Liver (tissue), 9 donors: ENCODE data around the gene SKIL. TPM values are rescaled to one million over a fixed set of nuclear protein-coding genes. Genes with fewer than 3 reads are reported as not detected.

Source experiments
- DNase-seq: peaks from one replicate; pipeline ENCODE4 v3.0.0-alpha.2; 2017; ENCODE audit warnings: low spot score
- H3K27ac ChIP-seq, 2 donors: one replicate each; pipeline ENCODE4 v1.7.0; 2013; ENCODE audit warnings: inconsistent platforms in 2 of 2, low read length in 2 of 2, control low read depth in 1 of 2, low read depth in 1 of 2, mild to moderate bottlenecking in 1 of 2
- H3K27me3 ChIP-seq, 4 donors: one replicate each; pipeline versions ENCODE4 v1.6.1 to v1.7.0; 2013; ENCODE audit warnings: low read length in 3 of 4, inconsistent platforms in 1 of 4, mild to moderate bottlenecking in 1 of 4, moderate library complexity in 1 of 4; ENCODE audit not compliant: control insufficient read depth in 4 of 4, insufficient read depth in 4 of 4
- H3K36me3 ChIP-seq, 4 donors: one replicate each; pipeline versions ENCODE4 v1.6.1 to v1.7.0; 2013; ENCODE audit warnings: low read length in 3 of 4, mild to moderate bottlenecking in 3 of 4, low read depth in 1 of 4, moderate library complexity in 1 of 4; ENCODE audit not compliant: control insufficient read depth in 4 of 4, insufficient read depth in 3 of 4
- H3K4me1 ChIP-seq, 4 donors: one replicate each; pipeline versions ENCODE4 v1.6.1 to v1.7.0; 2013; ENCODE audit warnings: low read length in 3 of 4, mild to moderate bottlenecking in 3 of 4, moderate library complexity in 1 of 4; ENCODE audit not compliant: control insufficient read depth in 4 of 4, insufficient read depth in 4 of 4
- H3K4me3 ChIP-seq, 3 donors: one replicate each; pipeline versions ENCODE4 v1.6.1 to v1.7.0; 2013; ENCODE audit warnings: low read length in 3 of 3, control low read depth in 1 of 3, low read depth in 1 of 3, mild to moderate bottlenecking in 1 of 3
- H3K9ac ChIP-seq, 2 donors: one replicate each; pipeline ENCODE4 v1.7.0; 2013; ENCODE audit warnings: low read length in 2 of 2, mild to moderate bottlenecking in 2 of 2, moderate library complexity in 2 of 2, control low read depth in 1 of 2, low read depth in 1 of 2
- H3K9me3 ChIP-seq, 4 donors: one replicate each; pipeline versions ENCODE4 v1.6.1 to v1.7.0; 2013; ENCODE audit warnings: low read length in 3 of 4; ENCODE audit not compliant: control insufficient read depth in 4 of 4
- FOXA1 ChIP-seq: IDR thresholded peaks from 2 replicates; pipeline ENCODE4 v1.6.1; 2016; ENCODE audit warnings: antibody characterized with exemption
- GABPA ChIP-seq, 2 donors: IDR thresholded peaks in 1 of 2; conservative IDR thresholded peaks in 1 of 2; 2 replicates each; pipeline ENCODE4 v1.6.1; 2016; ENCODE audit warnings: antibody characterized with exemption in 2 of 2, mild to moderate bottlenecking in 1 of 2, moderate library complexity in 1 of 2
- HNF4A ChIP-seq, 2 donors: conservative IDR thresholded peaks; 2 replicates each; pipeline ENCODE4 v1.6.1; 2016; ENCODE audit warnings: antibody characterized with exemption in 2 of 2, mild to moderate bottlenecking in 2 of 2
- HNF4G ChIP-seq: IDR thresholded peaks from 2 replicates; pipeline ENCODE4 v1.6.1; 2016; ENCODE audit warnings: antibody characterized with exemption
- JUND ChIP-seq, 2 donors: IDR thresholded peaks; 2 replicates each; pipeline ENCODE4 v1.6.1; 2016; ENCODE audit warnings: antibody characterized with exemption in 2 of 2
- NR2F2 ChIP-seq: IDR thresholded peaks from 2 replicates; pipeline ENCODE4 v1.6.1; 2016; ENCODE audit warnings: antibody characterized with exemption
- TAF1 ChIP-seq: conservative IDR thresholded peaks from 2 replicates; pipeline ENCODE4 v1.6.1; 2016; ENCODE audit warnings: antibody characterized with exemption, mild to moderate bottlenecking
- ZBTB33 ChIP-seq: IDR thresholded peaks from 2 replicates; pipeline ENCODE4 v1.6.1; 2016; ENCODE audit warnings: antibody characterized with exemption
- WGBS: extraction: QIAGEN DNeasy Blood & Tissue Kit; methylation state at CpG from one replicate; pipeline ENCODE4 v1.1.7; 2013; 5-methylcytosine and 5-hydroxymethylcytosine counted together
- polyA plus RNA-seq, 2 donors: library from polyadenylated mRNA; stranded (reverse) in 1 of 2; unstranded in 1 of 2; fragments of 200-250 nt in 1 of 2; fragments of >200 nt in 1 of 2; fragmentation: Nextera tagmentation in 1 of 2; extraction: Ambion mirVana in 1 of 2; gene quantifications; one replicate each; pipeline versions ENCODE4 v1.2.1 to v1.2.3, GENCODE V29; 2013 to 2015
- total RNA-seq, 2 donors: library from RNA; depleted of rRNA; stranded (reverse); fragments of >200 nt; gene quantifications; one replicate each; pipeline ENCODE4 v1.2.3, GENCODE V29; 2014
- TF ChIP-seq, protein P1 (sequence below): fragments of 150-350 bp; IDR thresholded peaks from 2 replicates; pipeline ENCODE4 v1.5.1; 2017; ENCODE audit warnings: improper control_type of control experiment, low read depth, low read length; ENCODE audit not compliant: missing input control
- TF ChIP-seq, protein P2 (sequence below): IDR thresholded peaks from 2 replicates; pipeline ENCODE4 v1.6.1; 2016; ENCODE audit warnings: antibody characterized with exemption, mild to moderate bottlenecking
- TF ChIP-seq, protein P3 (sequence below): IDR thresholded peaks from 2 replicates; pipeline ENCODE4 v1.6.1; 2016; ENCODE audit warnings: antibody characterized with exemption
- donor health status: healthy.
- donor health status: healthy.
- donor health status: healthy.
- donor health status: healthy.
- donor health status: healthy.

SKIL gene
- total and polyA plus RNA-seq, 4 donors = 2.5 to 43.2 (median 14.2) TPM

GRCh38 chr3:170360466-170360865 lies 3.0 kb downstream of the SKIL start:
- Histone ChIP-seq H3K4me3 (no peak overlapping the region), H3K9ac (no peak overlapping the region), H3K9me3 (no peaks in the 10 kb centered on the region), H3K36me3 (peaks cover 0 to 8% (median 5%) of the 10 kb centered on the region in 4 donors), H3K27ac (no peak overlapping the region), H3K27me3 (no peaks in the 10 kb centered on the region), H3K4me1 (peaks cover 15 to 40% (median 35%) of the 10 kb centered on the region in 4 donors)
- 96% methylated on average over 5 of the region's 5 CpGs for WGBS
- TF ChIP-seq, protein P1, sequence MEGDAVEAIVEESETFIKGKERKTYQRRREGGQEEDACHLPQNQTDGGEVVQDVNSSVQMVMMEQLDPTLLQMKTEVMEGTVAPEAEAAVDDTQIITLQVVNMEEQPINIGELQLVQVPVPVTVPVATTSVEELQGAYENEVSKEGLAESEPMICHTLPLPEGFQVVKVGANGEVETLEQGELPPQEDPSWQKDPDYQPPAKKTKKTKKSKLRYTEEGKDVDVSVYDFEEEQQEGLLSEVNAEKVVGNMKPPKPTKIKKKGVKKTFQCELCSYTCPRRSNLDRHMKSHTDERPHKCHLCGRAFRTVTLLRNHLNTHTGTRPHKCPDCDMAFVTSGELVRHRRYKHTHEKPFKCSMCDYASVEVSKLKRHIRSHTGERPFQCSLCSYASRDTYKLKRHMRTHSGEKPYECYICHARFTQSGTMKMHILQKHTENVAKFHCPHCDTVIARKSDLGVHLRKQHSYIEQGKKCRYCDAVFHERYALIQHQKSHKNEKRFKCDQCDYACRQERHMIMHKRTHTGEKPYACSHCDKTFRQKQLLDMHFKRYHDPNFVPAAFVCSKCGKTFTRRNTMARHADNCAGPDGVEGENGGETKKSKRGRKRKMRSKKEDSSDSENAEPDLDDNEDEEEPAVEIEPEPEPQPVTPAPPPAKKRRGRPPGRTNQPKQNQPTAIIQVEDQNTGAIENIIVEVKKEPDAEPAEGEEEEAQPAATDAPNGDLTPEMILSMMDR = no peak
- TF ChIP-seq, protein P2, sequence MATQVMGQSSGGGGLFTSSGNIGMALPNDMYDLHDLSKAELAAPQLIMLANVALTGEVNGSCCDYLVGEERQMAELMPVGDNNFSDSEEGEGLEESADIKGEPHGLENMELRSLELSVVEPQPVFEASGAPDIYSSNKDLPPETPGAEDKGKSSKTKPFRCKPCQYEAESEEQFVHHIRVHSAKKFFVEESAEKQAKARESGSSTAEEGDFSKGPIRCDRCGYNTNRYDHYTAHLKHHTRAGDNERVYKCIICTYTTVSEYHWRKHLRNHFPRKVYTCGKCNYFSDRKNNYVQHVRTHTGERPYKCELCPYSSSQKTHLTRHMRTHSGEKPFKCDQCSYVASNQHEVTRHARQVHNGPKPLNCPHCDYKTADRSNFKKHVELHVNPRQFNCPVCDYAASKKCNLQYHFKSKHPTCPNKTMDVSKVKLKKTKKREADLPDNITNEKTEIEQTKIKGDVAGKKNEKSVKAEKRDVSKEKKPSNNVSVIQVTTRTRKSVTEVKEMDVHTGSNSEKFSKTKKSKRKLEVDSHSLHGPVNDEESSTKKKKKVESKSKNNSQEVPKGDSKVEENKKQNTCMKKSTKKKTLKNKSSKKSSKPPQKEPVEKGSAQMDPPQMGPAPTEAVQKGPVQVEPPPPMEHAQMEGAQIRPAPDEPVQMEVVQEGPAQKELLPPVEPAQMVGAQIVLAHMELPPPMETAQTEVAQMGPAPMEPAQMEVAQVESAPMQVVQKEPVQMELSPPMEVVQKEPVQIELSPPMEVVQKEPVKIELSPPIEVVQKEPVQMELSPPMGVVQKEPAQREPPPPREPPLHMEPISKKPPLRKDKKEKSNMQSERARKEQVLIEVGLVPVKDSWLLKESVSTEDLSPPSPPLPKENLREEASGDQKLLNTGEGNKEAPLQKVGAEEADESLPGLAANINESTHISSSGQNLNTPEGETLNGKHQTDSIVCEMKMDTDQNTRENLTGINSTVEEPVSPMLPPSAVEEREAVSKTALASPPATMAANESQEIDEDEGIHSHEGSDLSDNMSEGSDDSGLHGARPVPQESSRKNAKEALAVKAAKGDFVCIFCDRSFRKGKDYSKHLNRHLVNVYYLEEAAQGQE = no peak
- TF ChIP-seq JUND (IDR thresholded peaks at IDR 0.05) (no peak), NR2F2 (no peak), HNF4G (no peak), GABPA (IDR thresholded peaks at IDR 0.05 in 1 of 2, conservative IDR thresholded peaks at IDR 0.05 in 1 of 2) (no peak), TAF1 (no peak), ZBTB33 (no peak), FOXA1 (no peak), HNF4A (conservative IDR thresholded peaks at IDR 0.05) (no peak)
- TF ChIP-seq, protein P3, sequence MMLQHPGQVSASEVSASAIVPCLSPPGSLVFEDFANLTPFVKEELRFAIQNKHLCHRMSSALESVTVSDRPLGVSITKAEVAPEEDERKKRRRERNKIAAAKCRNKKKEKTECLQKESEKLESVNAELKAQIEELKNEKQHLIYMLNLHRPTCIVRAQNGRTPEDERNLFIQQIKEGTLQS = no peak
- no peak for DNase-seq

DNA sequence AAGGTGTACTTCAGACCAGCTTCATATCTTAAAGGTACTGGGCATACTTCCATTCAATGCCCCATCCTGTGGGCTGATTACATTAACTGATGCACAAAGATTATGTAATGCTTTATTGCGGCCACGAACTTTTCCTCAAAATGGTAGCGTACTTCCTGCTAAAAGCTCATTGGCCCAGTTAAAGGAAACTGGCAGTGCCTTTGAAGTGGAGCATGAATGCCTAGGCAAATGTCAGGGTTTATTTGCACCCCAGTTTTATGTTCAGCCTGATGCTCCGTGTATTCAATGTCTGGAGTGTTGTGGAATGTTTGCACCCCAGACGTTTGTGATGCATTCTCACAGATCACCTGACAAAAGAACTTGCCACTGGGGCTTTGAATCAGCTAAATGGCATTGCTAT lies 3.4 kb downstream of the SKIL start:
- H3K27ac ChIP-seq = no peak overlapping the region
- no peak overlapping the region for H3K4me3 ChIP-seq
- no peak for DNase-seq
- TF ChIP-seq, protein P3 = no peak
- TF ChIP-seq, protein P2 = no peak
- TF ChIP-seq GABPA (IDR thresholded peaks at IDR 0.05 in 1 of 2, conservative IDR thresholded peaks at IDR 0.05 in 1 of 2) (no peak), NR2F2 (no peak), HNF4G (no peak)
- H3K9me3 ChIP-seq = no peaks in the 10 kb centered on the region
- no peaks in the 10 kb centered on the region for H3K27me3 ChIP-seq
- no peak overlapping the region for H3K9ac ChIP-seq
- 70% methylated on average over 5 of the region's 5 CpGs for WGBS
- H3K36me3 ChIP-seq = peaks cover 0 to 8% (median 5%) of the 10 kb centered on the region in 4 donors
- H3K4me1 ChIP-seq = peaks cover 13 to 35% (median 33%) of the 10 kb centered on the region in 4 donors
